Tibial nerve (tissue), 3 donors: ENCODE results near the gene MYADM.

Source experiments
- CTCF ChIP-seq, 5 experiments: fragments of 200-600 bp in 3 of 5; fragments of 450-650 bp in 2 of 5; sonication (generic) in 3 of 5; IDR thresholded peaks; one replicate each; pipeline ENCODE4 v1.5.1; 2016 to 2019; ENCODE audit warnings: antibody characterized with exemption in 5 of 5, mild to moderate bottlenecking in 3 of 5, moderate library complexity in 2 of 5
- POLR2A ChIP-seq, 2 donors: fragments of 450-650 bp; IDR thresholded peaks; one replicate each; pipeline ENCODE4 v1.6.1; 2017; ENCODE audit warnings: antibody characterized with exemption in 2 of 2, mild to moderate bottlenecking in 2 of 2, moderate library complexity in 2 of 2

GRCh38 chr19:53879140-53880081 lies 11.7 kb downstream of the MYADM start:
- TF ChIP-seq POLR2A (IDR thresholded peaks at IDR 0.05): no peak
- no peak for TF ChIP-seq CTCF (IDR thresholded peaks at IDR 0.05)
